HG02981 (cell line): ENCODE data around the gene RNF213.

Experiments
- ATAC-seq: cut with Tn5 transposase; IDR thresholded peaks from one replicate; pipeline ENCODE4 v1.9.1; 2021; ENCODE audit warnings: mild to moderate bottlenecking, moderate library complexity; ENCODE audit not compliant: unreplicated experiment

The RNF213 gene

DNA sequence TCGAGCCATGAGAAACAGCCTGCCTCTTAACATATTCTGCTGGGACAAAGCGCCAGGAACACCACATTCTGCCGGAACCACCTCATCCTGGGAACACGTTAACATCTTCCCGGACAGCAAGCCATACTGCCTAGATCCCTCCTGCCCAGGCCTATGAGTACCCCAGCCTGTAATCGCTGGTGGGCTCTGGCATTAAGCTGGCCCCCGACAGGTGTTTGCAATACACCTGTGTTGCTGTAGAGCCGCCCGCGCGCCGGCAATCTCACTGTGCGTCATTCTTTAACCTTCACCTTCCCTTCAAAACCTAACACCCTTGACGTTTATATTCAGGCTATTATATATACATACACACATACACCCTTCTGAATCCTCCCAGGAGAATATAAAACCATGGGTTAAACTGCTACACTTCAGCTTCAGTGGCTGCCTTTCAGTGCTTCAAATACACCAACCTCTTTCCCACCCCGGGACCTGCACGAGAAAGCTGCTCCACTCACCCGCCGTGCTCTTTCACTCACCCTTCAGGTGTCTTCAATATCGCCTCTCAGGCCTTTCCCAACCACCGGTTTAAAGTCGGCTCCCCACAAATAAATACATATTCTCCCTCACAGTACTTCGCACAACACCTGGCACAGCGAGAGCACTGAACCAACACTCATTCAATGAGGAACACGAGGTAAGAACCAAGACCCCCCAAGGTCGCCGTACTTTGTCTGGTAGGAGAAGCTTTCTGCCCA lies 153.3 kb downstream of the RNF213 start:
- no peak for ATAC-seq

DNA sequence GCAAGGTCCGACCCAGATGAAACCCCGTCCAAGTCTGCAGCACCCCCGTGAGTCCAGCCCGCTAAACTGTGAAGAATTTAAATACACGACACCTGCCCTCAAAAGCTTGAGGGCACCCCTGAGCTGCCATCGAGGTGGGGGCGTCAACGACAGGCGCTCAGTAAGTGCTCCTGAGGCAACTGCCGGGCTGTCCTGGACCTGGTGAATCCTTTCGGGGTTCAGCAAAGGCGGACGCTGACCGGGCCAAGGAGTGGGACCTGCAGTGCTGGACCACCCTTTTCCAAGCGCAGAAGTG lies 153.8 kb downstream of the RNF213 start:
- ATAC-seq, result no peak

- peak; percentile 96 for ATAC-seq
These were observed 154.4 kb downstream of the RNF213 start, which contains the start of gene ENDOV for GRCh38 chr17:80414803-80415625. TSS of gene ENDOV (plus strand) at chr17:80415167. CDS start at chr17:80415195, 28 bp downstream.

DNA sequence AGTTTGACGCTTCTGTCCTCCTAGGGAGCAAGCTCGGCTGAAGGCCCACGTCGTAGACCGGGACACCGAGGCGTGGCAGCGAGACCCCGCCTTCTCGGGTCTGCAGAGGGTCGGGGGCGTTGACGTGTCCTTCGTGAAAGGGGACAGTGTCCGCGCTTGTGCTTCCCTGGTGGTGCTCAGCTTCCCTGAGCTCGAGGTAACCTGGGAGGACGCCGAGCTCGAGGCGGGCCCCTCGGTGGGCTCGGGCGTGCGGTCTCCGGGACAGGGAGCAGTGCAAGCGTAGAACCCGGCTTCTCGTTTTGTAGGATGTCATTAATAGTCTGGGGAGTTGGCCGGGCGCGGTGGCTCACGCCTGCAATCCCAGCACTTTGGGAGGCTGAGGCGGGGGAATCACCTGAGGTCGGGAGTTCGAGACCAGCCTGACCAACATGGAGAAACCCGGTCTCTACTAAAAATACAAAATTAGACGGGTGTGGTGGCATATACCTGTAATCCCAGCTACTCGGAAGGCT lies 155.0 kb downstream of the RNF213 start:
- ATAC-seq, result peak; percentile 3

DNA sequence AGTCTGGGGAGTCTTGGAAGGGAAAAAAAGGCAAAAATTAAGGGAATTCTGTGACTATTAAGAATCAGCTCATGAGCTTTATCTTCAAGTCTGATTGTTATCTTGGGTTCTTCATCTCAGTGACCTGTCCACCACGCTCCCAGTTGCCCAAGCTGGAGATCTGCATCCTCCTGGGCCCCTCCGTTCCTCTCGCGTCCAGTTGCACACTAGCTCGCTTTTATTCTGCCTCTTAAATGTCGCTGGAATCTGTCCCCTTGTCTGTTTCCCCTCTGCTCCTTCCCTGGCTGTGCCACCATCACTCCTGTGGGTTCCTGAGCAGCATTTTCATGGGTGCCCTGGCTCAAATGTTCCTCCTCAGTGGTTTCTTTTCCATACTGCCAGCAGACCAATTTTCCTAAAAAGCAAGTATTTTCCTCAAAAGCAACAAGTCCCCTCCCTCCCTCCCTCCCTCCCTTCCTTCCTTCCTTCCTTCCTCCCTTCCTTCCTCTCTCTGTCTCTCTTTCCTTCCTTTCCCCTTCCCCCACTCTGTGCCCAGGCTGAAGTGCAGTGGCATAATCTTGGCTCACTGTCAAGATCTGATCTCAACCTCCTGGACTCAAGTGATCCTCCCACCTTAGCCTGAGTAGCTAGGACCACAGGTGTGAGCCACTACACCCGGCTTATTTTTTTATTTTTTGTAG lies 155.7 kb downstream of the RNF213 start:
- no peak for ATAC-seq

GRCh38 chr17:80416940-80417293 lies 156.3 kb downstream of the RNF213 start:
- ATAC-seq, result no peak

GRCh38 chr17:80418589-80418988 lies 157.9 kb downstream of the RNF213 start:
- ATAC-seq, result no peak

GRCh38 chr17:80419255-80419654 lies 158.6 kb downstream of the RNF213 start:
- no peak for ATAC-seq

DNA sequence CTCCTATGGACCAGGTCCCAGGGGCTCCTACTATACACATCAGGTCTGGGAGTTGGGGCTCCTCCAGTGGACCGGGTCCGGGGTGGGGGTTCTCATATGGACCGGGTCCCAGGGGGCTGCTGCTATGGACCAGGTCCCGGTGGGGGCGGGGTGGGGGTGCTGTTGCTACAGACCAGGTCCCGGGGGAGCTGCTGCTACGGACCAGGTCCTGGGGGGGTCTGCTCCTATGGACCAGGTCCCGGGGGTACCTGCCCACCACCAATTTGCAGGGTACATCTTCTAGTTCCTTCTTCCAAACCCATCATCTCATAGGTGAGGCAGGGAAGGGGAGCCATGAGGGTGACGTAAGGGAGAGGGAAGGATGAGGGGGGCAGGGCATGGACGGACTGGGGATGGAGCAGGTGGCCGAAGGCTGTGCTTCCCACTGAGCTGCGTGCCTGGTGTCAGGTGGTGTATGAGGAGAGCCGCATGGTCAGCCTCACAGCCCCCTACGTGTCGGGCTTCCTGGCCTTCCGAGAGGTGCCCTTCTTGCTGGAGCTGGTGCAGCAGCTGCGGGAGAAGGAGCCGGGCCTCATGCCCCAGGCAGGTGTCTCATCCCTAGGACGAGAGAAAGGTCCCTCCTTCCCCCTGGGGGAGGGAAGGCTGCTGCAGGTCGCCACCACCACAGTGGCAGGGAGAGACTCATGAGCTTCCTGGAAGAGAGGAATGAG lies 160.9 kb downstream of the RNF213 start:
- ATAC-seq, result no peak

- no peak for ATAC-seq
These were observed 161.6 kb downstream of the RNF213 start for GRCh38 chr17:80422276-80422675.

- ATAC-seq, result no peak
These were observed 162.3 kb downstream of the RNF213 start for GRCh38 chr17:80422981-80423380.

DNA sequence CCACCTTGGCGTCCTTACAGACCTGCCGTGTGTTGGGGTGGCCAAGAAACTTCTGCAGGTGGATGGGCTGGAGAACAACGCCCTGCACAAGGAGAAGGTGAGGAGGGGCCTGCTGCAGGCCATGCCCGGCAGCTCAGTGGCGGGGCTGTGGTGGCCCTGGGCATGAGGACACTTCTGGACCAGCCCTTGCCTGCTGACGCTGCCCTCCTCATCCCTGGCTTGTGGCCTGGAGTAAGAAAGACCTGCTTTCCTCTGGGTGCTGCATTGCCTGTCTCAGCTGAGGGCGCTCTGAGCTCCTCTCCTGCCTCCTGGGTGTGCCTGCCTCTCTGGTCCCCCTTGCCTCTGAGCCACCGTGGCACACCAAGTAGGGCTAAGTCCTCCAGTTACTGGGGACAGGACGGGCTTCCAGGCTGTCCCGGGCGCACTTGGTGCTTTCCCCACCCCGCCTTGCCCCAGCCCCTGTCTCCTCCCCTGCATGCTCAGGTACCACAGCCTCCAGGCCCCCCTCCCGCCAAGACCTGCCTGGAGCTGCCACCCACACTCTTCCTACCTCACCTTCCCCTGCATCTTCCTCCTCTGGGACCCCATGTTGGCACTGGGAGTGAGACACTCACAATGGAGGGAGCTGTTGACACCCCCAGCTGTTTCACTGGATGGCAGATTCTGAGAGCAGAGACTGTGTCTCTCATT lies 163.0 kb downstream of the RNF213 start:
- ATAC-seq, result no peak

GRCh38 chr17:80424261-80424660 lies 163.6 kb downstream of the RNF213 start:
- no peak for ATAC-seq

- no peak for ATAC-seq
These were observed 164.5 kb downstream of the RNF213 start for GRCh38 chr17:80424878-80425765.

GRCh38 chr17:80425835-80426426 lies 165.3 kb downstream of the RNF213 start:
- no peak for ATAC-seq

GRCh38 chr17:80426671-80427326 lies 166.1 kb downstream of the RNF213 start:
- peak; percentile 69 for ATAC-seq

- no peak for ATAC-seq
These were observed 167.0 kb downstream of the RNF213 start for GRCh38 chr17:80427366-80428282.
